ENCODE data around the gene RAB3GAP1. TPM values are rescaled to one million over a fixed set of nuclear protein-coding genes. Genes with fewer than 3 reads are reported as not detected.

The RAB3GAP1 gene
- total RNA-seq, 4 donors from 2014 or later: 71.8 to 76.9 (median 72.3) TPM

DNA sequence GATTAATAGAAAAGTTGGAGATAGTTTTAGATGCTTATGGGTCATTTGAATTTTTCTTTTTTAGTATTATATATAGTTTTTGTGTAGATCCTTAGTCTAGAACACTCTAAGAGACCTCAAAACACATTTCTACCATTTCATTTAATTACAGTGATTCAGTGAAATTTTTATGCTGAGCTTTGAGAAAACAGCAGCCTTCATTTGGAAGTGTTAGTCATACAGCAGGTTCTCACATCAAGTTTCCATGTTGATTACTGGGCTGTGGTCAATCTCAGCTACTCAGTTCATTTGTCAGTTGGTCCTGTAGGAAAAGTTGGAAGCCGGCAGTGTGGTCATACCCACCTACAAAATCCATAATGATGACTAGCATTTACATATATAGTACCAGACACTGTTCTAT, 42.8 kb upstream of the RAB3GAP1 start:
- TF ChIP-seq, protein P1, sequence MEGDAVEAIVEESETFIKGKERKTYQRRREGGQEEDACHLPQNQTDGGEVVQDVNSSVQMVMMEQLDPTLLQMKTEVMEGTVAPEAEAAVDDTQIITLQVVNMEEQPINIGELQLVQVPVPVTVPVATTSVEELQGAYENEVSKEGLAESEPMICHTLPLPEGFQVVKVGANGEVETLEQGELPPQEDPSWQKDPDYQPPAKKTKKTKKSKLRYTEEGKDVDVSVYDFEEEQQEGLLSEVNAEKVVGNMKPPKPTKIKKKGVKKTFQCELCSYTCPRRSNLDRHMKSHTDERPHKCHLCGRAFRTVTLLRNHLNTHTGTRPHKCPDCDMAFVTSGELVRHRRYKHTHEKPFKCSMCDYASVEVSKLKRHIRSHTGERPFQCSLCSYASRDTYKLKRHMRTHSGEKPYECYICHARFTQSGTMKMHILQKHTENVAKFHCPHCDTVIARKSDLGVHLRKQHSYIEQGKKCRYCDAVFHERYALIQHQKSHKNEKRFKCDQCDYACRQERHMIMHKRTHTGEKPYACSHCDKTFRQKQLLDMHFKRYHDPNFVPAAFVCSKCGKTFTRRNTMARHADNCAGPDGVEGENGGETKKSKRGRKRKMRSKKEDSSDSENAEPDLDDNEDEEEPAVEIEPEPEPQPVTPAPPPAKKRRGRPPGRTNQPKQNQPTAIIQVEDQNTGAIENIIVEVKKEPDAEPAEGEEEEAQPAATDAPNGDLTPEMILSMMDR (IDR thresholded peaks at IDR 0.05): no peak
- no peak for TF ChIP-seq POLR2A (IDR thresholded peaks at IDR 0.05)
- no peak for TF ChIP-seq POLR2AphosphoS5 (IDR thresholded peaks at IDR 0.05)
- TF ChIP-seq EP300 (IDR thresholded peaks at IDR 0.05): no peak
- 89 to 100% methylated on average over 1 of the region's 1 CpG for WGBS, 2 donors (ENCODE audit: low coverage in 1 of 2)

DNA sequence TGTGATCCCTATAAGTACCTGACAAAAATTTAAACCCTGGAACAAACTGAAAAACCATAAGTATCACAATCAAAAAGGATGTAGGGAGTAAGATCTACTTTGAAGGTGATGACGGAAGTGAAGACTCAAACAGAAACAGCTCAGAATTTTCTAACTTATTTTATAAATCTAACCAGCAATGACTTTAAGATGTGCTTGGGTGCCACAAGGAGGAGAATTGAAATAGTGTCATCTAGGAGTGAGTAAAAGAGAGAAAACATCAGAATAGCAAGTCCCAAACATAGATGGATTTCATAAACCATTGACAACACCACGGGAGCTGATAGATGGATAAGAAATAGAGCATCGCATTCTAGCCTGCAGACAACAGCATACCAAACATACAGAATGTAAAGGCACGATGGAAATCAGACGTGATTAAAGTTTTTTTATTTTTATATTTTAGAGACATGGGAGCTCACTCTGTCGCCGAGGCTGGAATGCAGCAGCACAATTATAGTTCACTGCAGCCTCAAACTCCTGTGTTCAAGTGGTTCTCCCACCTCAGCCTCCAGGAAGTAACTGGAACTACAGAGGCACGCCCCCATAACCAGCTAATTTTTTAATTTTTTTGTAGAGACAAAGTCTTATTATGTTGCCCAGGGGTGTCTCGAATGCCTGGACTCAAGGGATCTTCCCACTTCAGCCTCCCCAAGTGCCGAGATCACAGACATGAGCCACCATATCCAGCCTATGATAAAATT, 41.7 kb upstream of the RAB3GAP1 start:
- Histone ChIP-seq H3K27me3 (no peaks in the 10 kb centered on the region), H3K9me3 (no peaks in the 10 kb centered on the region), H3K4me3 (no peak overlapping the region), H3K27ac (no peak overlapping the region), H3K4me1 (no peaks in the 10 kb centered on the region), H3K36me3 (no peaks in the 10 kb centered on the region)
- no peak for ATAC-seq
- WGBS, 2 donors (ENCODE audit: low coverage in 1 of 2): 76 to 85% methylated on average over 9 of the region's 10 CpGs
- TF ChIP-seq EP300 (IDR thresholded peaks at IDR 0.05) (no peak), POLR2A (IDR thresholded peaks at IDR 0.05) (no peak), POLR2AphosphoS5 (IDR thresholded peaks at IDR 0.05) (no peak)
- TF ChIP-seq, protein P1 (IDR thresholded peaks at IDR 0.05): no peak

More for the DNA sequence above, 42.8 kb upstream of the RAB3GAP1 start:
- Histone ChIP-seq H3K27ac (no peak overlapping the region), H3K27me3 (peaks cover 4% of the 10 kb centered on the region), H3K4me1 (peaks cover 0 to 6% (median 0%) of the 10 kb centered on the region in 3 donors), H3K36me3 (no peaks in the 10 kb centered on the region), H3K4me3 (no peak overlapping the region), H3K9me3 (no peaks in the 10 kb centered on the region)
- no peak for ATAC-seq

DNA sequence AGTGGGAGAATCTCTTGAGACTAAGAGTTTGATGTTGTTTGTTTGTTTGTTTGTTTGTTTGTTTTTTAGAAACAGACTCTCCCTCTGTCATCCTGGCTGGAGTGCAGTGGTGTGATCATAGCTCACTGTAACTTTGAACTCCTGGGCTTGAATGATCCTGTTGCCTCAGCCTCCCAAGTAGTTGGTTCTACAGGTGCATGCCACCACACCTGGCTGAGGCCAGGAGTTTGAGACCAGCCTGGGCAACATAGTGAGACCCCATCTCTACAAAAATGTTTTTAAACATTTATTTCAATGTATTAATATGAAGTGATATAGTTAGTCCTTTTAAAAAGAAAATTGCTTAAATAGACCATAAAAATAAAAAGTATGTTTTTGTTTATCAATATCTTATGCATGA, 40.5 kb upstream of the RAB3GAP1 start:
- Histone ChIP-seq H3K9me3 (no peaks in the 10 kb centered on the region), H3K27ac (no peak overlapping the region), H3K36me3 (no peaks in the 10 kb centered on the region), H3K27me3 (no peaks in the 10 kb centered on the region), H3K4me3 (no peak overlapping the region), H3K4me1 (no peaks in the 10 kb centered on the region)
- ATAC-seq: no peak
- TF ChIP-seq EP300 (IDR thresholded peaks at IDR 0.05) (no peak), POLR2AphosphoS5 (IDR thresholded peaks at IDR 0.05) (no peak), POLR2A (IDR thresholded peaks at IDR 0.05) (no peak)
- TF ChIP-seq, protein P1 (IDR thresholded peaks at IDR 0.05): no peak

DNA sequence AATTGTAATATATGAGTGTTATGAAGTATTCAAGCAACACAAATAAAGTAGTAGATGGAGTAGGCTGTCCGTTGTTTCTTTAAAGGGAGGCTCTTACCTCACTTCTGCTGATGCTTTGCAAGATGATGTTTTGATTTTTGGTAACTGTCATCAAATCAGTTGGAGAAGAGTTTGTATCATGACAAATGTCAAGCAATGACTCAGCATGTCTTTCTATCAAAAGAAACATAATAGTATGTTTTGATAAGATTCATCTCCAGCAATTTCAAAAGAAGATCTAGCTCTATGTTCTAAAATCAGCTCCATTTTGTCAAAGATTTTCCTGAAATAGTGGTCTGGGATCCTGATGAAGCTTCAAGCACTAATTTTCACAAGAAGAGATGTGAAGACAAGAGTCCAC, 30.5 kb upstream of the RAB3GAP1 start:
- Histone ChIP-seq H3K27ac (no peak overlapping the region), H3K4me1 (no peaks in the 10 kb centered on the region), H3K4me3 (no peak overlapping the region), H3K27me3 (no peaks in the 10 kb centered on the region), H3K36me3 (no peaks in the 10 kb centered on the region), H3K9me3 (no peaks in the 10 kb centered on the region)
- ATAC-seq: no peak
- 74 to 93% methylated on average over 1 of the region's 1 CpG for WGBS, 2 donors (ENCODE audit: low coverage in 1 of 2)
- no peak for TF ChIP-seq POLR2AphosphoS5 (IDR thresholded peaks at IDR 0.05)
- TF ChIP-seq, protein P1 (IDR thresholded peaks at IDR 0.05): no peak
- TF ChIP-seq EP300 (IDR thresholded peaks at IDR 0.05): no peak
- no peak for TF ChIP-seq POLR2A (IDR thresholded peaks at IDR 0.05)

Data from gastroesophageal sphincter (tissue), 4 donors.